Cardiac septum (tissue), 1 donor: Measurements from ENCODE around the gene PLA2G10. TPM values are rescaled to one million over a fixed set of nuclear protein-coding genes. Genes with fewer than 3 reads are reported as not detected.

Experiments used
- DNase-seq: peaks from one replicate; pipeline ENCODE4 v3.0.0-alpha.2; 2020; ENCODE audit warnings: low spot score
- intact Hi-C: fragments of 100-400 bp; cut with DNase I; formaldehyde crosslinking; loops from one replicate; pipeline ENCODE4 v1.14.0; 2022
- total RNA-seq: library from RNA; stranded (reverse); fragmentation: NEBNext Ultra II Directional; extraction: Animal tissue kit (Norgen Biotek cat#: 25700); gene quantifications from one replicate; pipeline ENCODE4 v1.2.1, GENCODE V29; 2021
- donor health status: DM: no; HTN: no; CAD: no.

The PLA2G10 gene
- total RNA-seq, 1 donor from 2014 or later: not detected

DNA sequence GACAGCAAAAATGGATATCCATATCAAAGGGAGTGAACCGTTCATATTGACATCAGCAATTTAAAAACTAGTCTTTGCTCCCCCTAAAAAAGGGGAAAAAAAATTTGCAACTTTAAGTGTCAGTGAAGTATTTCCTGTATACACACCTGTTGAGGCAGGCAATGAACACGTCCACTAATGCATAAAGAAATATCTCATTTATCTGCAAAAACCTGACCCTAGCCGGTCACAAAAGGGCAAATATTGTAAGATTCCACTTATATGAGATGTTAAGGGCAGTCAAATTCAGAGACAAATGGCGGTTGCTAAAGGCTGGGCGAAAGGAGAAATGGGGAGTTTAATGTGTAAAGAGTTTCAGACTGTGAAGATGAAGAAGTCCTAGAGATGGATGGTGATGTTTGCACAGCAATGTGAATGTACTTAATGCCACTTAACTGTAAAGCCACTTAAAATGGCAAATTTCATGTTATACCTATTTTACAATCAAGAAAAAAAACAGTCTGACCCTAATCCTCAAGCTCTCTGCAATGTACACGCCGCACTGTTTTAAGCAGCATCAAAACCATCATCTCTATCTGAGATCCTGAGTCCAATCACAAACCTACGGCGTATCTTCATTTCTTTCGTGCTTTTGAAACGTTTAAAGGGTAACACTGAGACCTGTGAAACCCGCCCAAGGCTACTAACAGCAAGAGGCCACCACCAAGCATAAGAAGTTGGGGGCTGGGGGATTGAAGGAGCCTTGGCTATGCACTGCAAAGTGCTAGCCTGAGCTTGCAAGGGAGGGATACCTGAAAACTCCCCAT is 65.1 kb downstream of the PLA2G10 start:
- intact Hi-C loops: loop anchor here (5.0 kb wide), 1 partner anchor 707 kb away; the partner anchor contains the start of gene ERCC4
- DNase-seq: no peak

DNA sequence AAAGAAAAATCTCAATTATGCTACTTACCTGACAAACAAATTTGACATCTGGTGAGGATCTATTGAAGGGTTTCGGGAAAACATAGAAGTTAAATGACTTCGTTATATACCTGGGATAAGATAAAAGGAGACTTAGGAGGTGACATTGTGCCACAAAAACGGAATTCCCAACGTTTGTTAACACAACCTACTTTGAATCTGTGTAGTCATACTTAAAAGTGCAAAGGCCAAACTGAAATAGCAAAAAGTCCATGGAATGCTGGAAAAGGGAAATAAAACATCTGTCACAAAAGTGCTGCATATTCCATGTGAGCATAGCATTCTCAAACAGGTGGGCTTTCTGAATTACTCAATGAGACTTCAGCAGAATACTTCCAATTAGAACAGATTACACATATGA is 67.0 kb downstream of the PLA2G10 start:
- intact Hi-C loops: loop anchor here (5.0 kb wide), 1 partner anchor 705 kb away; the partner anchor contains the start of gene ERCC4
- DNase-seq: no peak

Other genes starting within 250 kb of the PLA2G10 start
- gene PARN, start 64.0 kb downstream of the PLA2G10 start, total RNA-seq: 20.3 TPM
- gene BFAR, start 61.4 kb downstream of the PLA2G10 start, total RNA-seq: 34.2 TPM
- gene NPIPA3, start 9.1 kb upstream of the PLA2G10 start, total RNA-seq: 2.0 TPM
- 4.5 TPM for gene NPIPA2, start 48.2 kb upstream of the PLA2G10 start, total RNA-seq
- gene NOMO1, start 139.4 kb upstream of the PLA2G10 start, total RNA-seq: 84.9 TPM
- gene NPIPA1, start 243.1 kb upstream of the PLA2G10 start, total RNA-seq: 67.7 TPM